B cell (primary cell): ENCODE results near the gene QRFP. TPM values are rescaled to one million over a fixed set of nuclear protein-coding genes. Genes with fewer than 3 reads are reported as not detected.

ENCODE experiments used
- ATAC-seq: fragments of 200-7000 bp; cut with Tn5 transposase; one replicate; pipeline ENCODE4 v1.10.0; 2021; ENCODE audit warnings: low read depth, mild to moderate bottlenecking, moderate number of reproducible peaks, moderate library complexity
- CTCF ChIA-PET: fragments of 350-600 bp; sonication (Branson Sonifier 250); formaldehyde crosslinking; loops from one replicate; lab custom pipeline; 2021; ENCODE audit warnings: antibody characterized with exemption, inconsistent platforms; lab: Charles Lee
- POLR2A ChIA-PET: fragments of 350-600 bp; sonication (Branson Sonifier 250); formaldehyde crosslinking; loops from one replicate; lab custom pipeline; 2021; ENCODE audit warnings: antibody characterized with exemption; lab: Charles Lee
- DNase-seq: peaks from one replicate; pipeline ENCODE4 v3.0.0; 2013
- H2AFZ ChIP-seq: 2 replicates; pipeline ENCODE4 v1.6.1; 2012; ENCODE audit warnings: mild to moderate bottlenecking, low read depth, low read length; ENCODE audit not compliant: insufficient read depth, poor library complexity, severe bottlenecking
- H3K27ac ChIP-seq, 2 donors: 1 replicate in 1 of 2; 2 replicates in 1 of 2; pipeline ENCODE4 v1.5.1; 2012 to 2013; ENCODE audit warnings: low read length in 2 of 2, mild to moderate bottlenecking in 2 of 2, moderate library complexity in 1 of 2
- H3K27me3 ChIP-seq, 4 experiments: fragments of 200-600 bp in 1 of 4; sonication (generic) in 1 of 4; replicated peaks in 1 of 4; 1 replicate in 2 of 4; 2 replicates in 2 of 4; pipeline versions ENCODE4 v1.6.1 to v1.7.0; 2013 to 2016; ENCODE audit warnings: low read length in 3 of 4, mild to moderate bottlenecking in 2 of 4, mixed read lengths in 1 of 4, moderate library complexity in 1 of 4; ENCODE audit not compliant: insufficient read depth in 4 of 4, control insufficient read depth in 3 of 4; ENCODE audit errors: control extremely low read depth in 1 of 4
- H3K36me3 ChIP-seq, 2 experiments: replicated peaks in 1 of 2; 1 replicate in 1 of 2; 2 replicates in 1 of 2; pipeline versions ENCODE4 v1.6.1 to v1.7.1; 2013; ENCODE audit warnings: low read length in 1 of 2; ENCODE audit not compliant: insufficient read depth in 2 of 2, control insufficient read depth in 1 of 2; ENCODE audit errors: control extremely low read depth in 1 of 2, extremely low read depth in 1 of 2
- H3K4me1 ChIP-seq, 2 donors: fragments of 200-600 bp in 1 of 2; sonication (generic) in 1 of 2; 1 replicate in 1 of 2; 2 replicates in 1 of 2; pipeline versions ENCODE4 v1.5.1 to v1.6.1; 2013 to 2017; ENCODE audit warnings: low read length in 2 of 2; ENCODE audit not compliant: control insufficient read depth in 2 of 2, insufficient read depth in 2 of 2
- H3K4me2 ChIP-seq: replicated peaks from 2 replicates; pipeline ENCODE3; 2012; ENCODE audit warnings: mild to moderate bottlenecking, low read depth, low read length; ENCODE audit not compliant: poor library complexity, severe bottlenecking
- H3K4me3 ChIP-seq, 5 experiments: fragments of 200-600 bp in 1 of 5; sonication (generic) in 1 of 5; 1 replicate in 3 of 5; 2 replicates in 2 of 5; pipeline versions ENCODE4 v1.5.1 to v1.7.0; 2011 to 2016; ENCODE audit warnings: low read length in 4 of 5, mild to moderate bottlenecking in 4 of 5, low read depth in 2 of 5, control low read depth in 1 of 5, moderate library complexity in 1 of 5; ENCODE audit not compliant: insufficient read depth in 1 of 5; ENCODE audit errors: control extremely low read depth in 1 of 5, extremely low read depth in 1 of 5
- H3K79me2 ChIP-seq: fragments of 200-600 bp; sonication (generic); one replicate; pipeline ENCODE4 v1.6.0; 2016; ENCODE audit warnings: low read length; ENCODE audit not compliant: control insufficient read depth, insufficient read depth
- H3K9ac ChIP-seq: fragments of 200-600 bp; sonication (generic); 2 replicates; pipeline ENCODE4 v1.6.1; 2017; ENCODE audit warnings: mild to moderate bottlenecking, low read length, moderate library complexity
- H3K9me3 ChIP-seq, 3 donors: one replicate each; pipeline versions ENCODE4 v1.6.1 to v1.7.1; 2013; ENCODE audit warnings: low read length in 2 of 3; ENCODE audit not compliant: control insufficient read depth in 2 of 3, insufficient read depth in 1 of 3; ENCODE audit errors: control extremely low read depth in 1 of 3
- H4K20me1 ChIP-seq: 2 replicates; pipeline ENCODE4 v1.6.0; 2012; ENCODE audit warnings: mild to moderate bottlenecking, low read length; ENCODE audit not compliant: insufficient read depth, control insufficient read depth, poor library complexity, severe bottlenecking
- H3K27ac Mint-ChIP-seq: one replicate; pipeline ENCODE4 v1.8.0; 2021; ENCODE audit warnings: mixed read lengths
- H3K27me3 Mint-ChIP-seq: one replicate; pipeline ENCODE4 v1.8.0; 2021; ENCODE audit warnings: mixed read lengths
- H3K4me1 Mint-ChIP-seq: one replicate; pipeline ENCODE4 v1.8.0; 2021; ENCODE audit warnings: mixed read lengths
- H3K4me3 Mint-ChIP-seq: one replicate; pipeline ENCODE4 v1.8.0; 2021; ENCODE audit warnings: mixed read lengths
- H3K9me3 Mint-ChIP-seq: one replicate; pipeline ENCODE4 v1.8.0; 2022; ENCODE audit warnings: mixed read lengths; ENCODE audit not compliant: insufficient read depth
- CTCF ChIP-seq: fragments of 200-600 bp; IDR thresholded peaks from one replicate; pipeline ENCODE4 v1.8.0; 2022; ENCODE audit warnings: antibody characterized with exemption, mild to moderate bottlenecking
- EZH2 ChIP-seq: IDR thresholded peaks from 2 replicates; pipeline ENCODE4 v1.6.1; 2012; ENCODE audit warnings: borderline replicate concordance, low read depth, mild to moderate bottlenecking, moderate library complexity, low read length; ENCODE audit not compliant: insufficient read depth, poor library complexity, severe bottlenecking
- WGBS: methylation state at CpG from one replicate; pipeline ENCODE4 v1.1.5; 2013; ENCODE audit warnings: missing lambda C conversion rate; ENCODE audit not compliant: insufficient coverage; 5-methylcytosine and 5-hydroxymethylcytosine counted together
- intact Hi-C: fragments of 100-400 bp; cut with micrococcal nuclease; formaldehyde crosslinking; loops from one replicate; pipeline ENCODE4 v1.10.0; 2022
- polyA plus RNA-seq: library from polyadenylated mRNA; depleted of rRNA; stranded (reverse); fragments of >200 nt; gene quantifications from 2 replicates; pipeline ENCODE4 v1.2.3, GENCODE V29; 2012
- total RNA-seq, 2 donors: library from RNA; stranded (reverse); fragments of 120-200 nt in 1 of 2; gene quantifications; 1 replicate in 1 of 2; 2 replicates in 1 of 2; pipeline versions ENCODE4 v1.2.3 to v1.2.4, GENCODE V29; 2013 to 2022

QRFP gene
- total and polyA plus RNA-seq, 2 donors (not counting 1 experiment from before 2014, with no cell fraction given) = 0.07 TPM; not detected in 1

GRCh38 chr9:130864541-130864940 lies 32.1 kb downstream of the QRFP start:
- no peak overlapping the region for H3K27ac ChIP-seq
- no peak for TF ChIP-seq EZH2
- TF ChIP-seq CTCF = no peak
- no peaks in the 10 kb centered on the region for H3K4me1 ChIP-seq
- ChIA-PET POLR2A (no interaction called here), CTCF (interaction anchor here (0.6 to 8.3 kb wide), 11 partner anchors 11 to 183 kb away, joined by 3 to 142 read pairs (median 6); no protein-coding TSS in a partner anchor)
- H3K9me3 ChIP-seq = no peaks in the 10 kb centered on the region
- no peaks in the 10 kb centered on the region for H3K79me2 ChIP-seq
- no peak for DNase-seq
- H3K27me3 ChIP-seq = no peaks in the 10 kb centered on the region
- Mint-ChIP-seq H3K4me3 (no peak overlapping the region), H3K27ac (no peak overlapping the region), H3K9me3 (no peaks in the 10 kb centered on the region), H3K4me1 (no peaks in the 10 kb centered on the region), H3K27me3 (no peaks in the 10 kb centered on the region)
- ATAC-seq = no peak
- H3K4me3 ChIP-seq = no peak overlapping the region
- no peaks in the 10 kb centered on the region for H4K20me1 ChIP-seq
- no peak overlapping the region for H3K9ac ChIP-seq
- no peak overlapping the region for H2AFZ ChIP-seq
- intact Hi-C loops = no loop called here
- no peak overlapping the region for H3K4me2 ChIP-seq
- 88% methylated on average over 5 of the region's 6 CpGs for WGBS
- H3K36me3 ChIP-seq = peaks cover 0 to 12% of the 10 kb centered on the region in 2 experiments

DNA sequence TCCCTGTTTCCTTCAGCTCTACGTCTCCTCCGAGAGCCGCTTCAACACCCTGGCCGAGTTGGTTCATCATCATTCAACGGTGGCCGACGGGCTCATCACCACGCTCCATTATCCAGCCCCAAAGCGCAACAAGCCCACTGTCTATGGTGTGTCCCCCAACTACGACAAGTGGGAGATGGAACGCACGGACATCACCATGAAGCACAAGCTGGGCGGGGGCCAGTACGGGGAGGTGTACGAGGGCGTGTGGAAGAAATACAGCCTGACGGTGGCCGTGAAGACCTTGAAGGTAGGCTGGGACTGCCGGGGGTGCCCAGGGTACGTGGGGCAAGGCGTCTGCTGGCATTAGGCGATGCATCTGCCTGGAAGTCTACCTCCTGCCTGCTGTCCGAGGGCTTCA lies 33.9 kb downstream of the QRFP start:
- ATAC-seq = no peak
- Histone ChIP-seq H3K9me3 (no peaks in the 10 kb centered on the region), H3K79me2 (no peaks in the 10 kb centered on the region), H4K20me1 (no peaks in the 10 kb centered on the region), H3K27ac (no peak overlapping the region), H2AFZ (no peak overlapping the region), H3K27me3 (no peaks in the 10 kb centered on the region), H3K4me1 (no peaks in the 10 kb centered on the region), H3K4me3 (no peak overlapping the region), H3K4me2 (no peak overlapping the region), H3K9ac (no peak overlapping the region), H3K36me3 (peaks cover 0 to 8% of the 10 kb centered on the region in 2 experiments)
- ChIA-PET CTCF (interaction anchor here (0.8 to 8.3 kb wide), 6 partner anchors 10 to 190 kb away, joined by 3 to 142 read pairs (median 7); no protein-coding TSS in a partner anchor), POLR2A (no interaction called here)
- no peaks in the 10 kb centered on the region for H3K4me1 Mint-ChIP-seq
- H3K9me3 Mint-ChIP-seq = no peaks in the 10 kb centered on the region
- intact Hi-C loops = loop anchor here (1.0 kb wide), 1 partner anchor 91 kb away; no protein-coding TSS in a partner anchor
- DNase-seq = no peak
- H3K27me3 Mint-ChIP-seq = no peaks in the 10 kb centered on the region
- TF ChIP-seq CTCF (no peak), EZH2 (no peak)
- no peak overlapping the region for H3K4me3 Mint-ChIP-seq
- 98% methylated on average over 23 of the region's 23 CpGs for WGBS
- H3K27ac Mint-ChIP-seq = no peak overlapping the region
